Uterus (tissue), 2 donors: ENCODE results near the gene SLC4A7.

Experiments used
- CTCF ChIP-seq, 4 experiments: fragments of 200-600 bp in 2 of 4; fragments of 450-650 bp in 2 of 4; sonication (generic) in 2 of 4; IDR thresholded peaks; one replicate each; pipeline ENCODE4 v1.5.1; 2016 to 2019; ENCODE audit warnings: antibody characterized with exemption in 4 of 4, mild to moderate bottlenecking in 2 of 4, moderate library complexity in 1 of 4
- POLR2A ChIP-seq, 2 donors: fragments of 450-650 bp; IDR thresholded peaks; one replicate each; pipeline ENCODE4 v1.6.1; 2016; ENCODE audit warnings: antibody characterized with exemption in 2 of 2, mild to moderate bottlenecking in 1 of 2, moderate library complexity in 1 of 2

GRCh38 chr3:27501759-27502158, 17.6 kb upstream of the SLC4A7 start:
- TF ChIP-seq POLR2A (IDR thresholded peaks at IDR 0.05) (no peak), CTCF (IDR thresholded peaks at IDR 0.05) (no peak)
